GM12872 (cell line): ENCODE data around the gene RANBP1.

Experiments
- CTCF ChIP-seq: IDR thresholded peaks from 3 replicates; pipeline ENCODE4 v1.5.1; 2011; ENCODE audit warnings: low read depth, mild to moderate bottlenecking, low read length, moderate library complexity; ENCODE audit not compliant: insufficient read depth

Gene RANBP1

GRCh38 chr22:20115691-20116375, at the start of gene RANBP1:
Gene RANBP1 (plus strand): TSS chr22:20116104. CDS start chr22:20116185, 81 bp downstream.
- TF ChIP-seq CTCF, result no peak

GRCh38 chr22:20066617-20067383, 49.1 kb upstream of the RANBP1 start:
- TF ChIP-seq CTCF, result no peak

GRCh38 chr22:20068640-20069039, 47.3 kb upstream of the RANBP1 start:
- TF ChIP-seq CTCF, result no peak

- TF ChIP-seq CTCF, result no peak
Observed at GRCh38 chr22:20069331-20070042, 46.4 kb upstream of the RANBP1 start.

GRCh38 chr22:20071524-20071972, 44.4 kb upstream of the RANBP1 start:
- no peak for TF ChIP-seq CTCF

GRCh38 chr22:20076627-20077172, 39.2 kb upstream of the RANBP1 start:
- TF ChIP-seq CTCF, result no peak

- TF ChIP-seq CTCF, result no peak
Observed at GRCh38 chr22:20079745-20080444, 36.0 kb upstream of the RANBP1 start, which contains the start of gene DGCR8. Gene DGCR8 (plus strand): TSS chr22:20080241. CDS start chr22:20085964, 5,723 bp downstream.
